ENCODE results near the gene FAM187B.
"Not testable (repeated sequence)": the region's sequence is repeated elsewhere in the genome, so short reads cannot be mapped to it uniquely, and the experiment has no call there.

Gene FAM187B

GRCh38 chr19:35231956-35232645 is 3.6 kb upstream of the FAM187B start:
- no peak for DNase-seq

GRCh38 chr19:35229601-35230000 is 1.1 kb upstream of the FAM187B start:
- DNase-seq, result no peak

GRCh38 chr19:35226748-35227147 is 1.8 kb downstream of the FAM187B start:
- DNase-seq, result no peak

GRCh38 chr19:35225951-35226350 is 2.6 kb downstream of the FAM187B start:
- DNase-seq, result no peak

DNA sequence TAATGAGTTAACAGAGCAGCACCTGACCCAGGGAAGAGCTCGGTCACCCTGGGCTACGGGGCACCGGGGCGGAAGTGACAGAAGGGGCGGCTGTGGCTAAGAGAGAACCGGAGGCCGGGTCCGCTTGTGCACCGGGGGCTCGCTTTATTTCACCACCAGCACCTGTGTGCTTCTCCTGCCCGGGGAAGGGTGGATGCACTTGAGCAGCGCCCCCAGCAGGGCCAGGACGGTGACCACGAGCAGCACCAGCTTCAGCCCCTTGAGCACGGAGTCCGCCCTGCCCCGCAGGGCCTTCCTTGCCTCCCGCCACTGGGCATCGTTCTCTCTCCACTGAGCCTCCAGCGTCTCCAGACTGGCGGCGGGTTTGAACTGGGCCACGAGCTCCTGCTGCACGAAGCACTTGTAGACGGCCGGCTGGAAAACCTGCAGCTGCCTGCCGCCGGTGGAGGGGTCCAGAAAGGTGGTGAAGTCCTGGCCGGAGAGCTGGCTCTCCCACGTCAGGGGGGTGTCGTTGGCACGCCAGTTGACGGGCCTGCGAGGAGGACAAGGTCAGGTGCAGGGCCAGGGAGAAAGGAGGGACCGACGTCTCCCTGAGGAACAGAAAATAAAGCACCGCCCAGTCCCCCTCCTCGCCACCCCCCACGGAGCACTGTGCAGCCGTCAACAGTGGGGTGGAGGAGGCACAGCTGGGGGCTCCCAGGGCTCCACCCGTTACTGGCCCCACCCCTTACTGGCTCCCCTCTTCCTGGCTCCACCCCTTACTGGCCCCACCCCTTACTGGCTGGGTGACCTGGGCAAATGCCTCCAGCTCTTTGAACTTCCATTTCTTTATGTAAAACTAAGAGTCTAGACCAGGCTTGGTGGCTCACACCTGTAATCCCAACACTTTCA is 3.6 kb downstream of the FAM187B start:
- no peak for DNase-seq

GRCh38 chr19:35223862-35224505 is 4.6 kb downstream of the FAM187B start:
- no peak for DNase-seq

DNA sequence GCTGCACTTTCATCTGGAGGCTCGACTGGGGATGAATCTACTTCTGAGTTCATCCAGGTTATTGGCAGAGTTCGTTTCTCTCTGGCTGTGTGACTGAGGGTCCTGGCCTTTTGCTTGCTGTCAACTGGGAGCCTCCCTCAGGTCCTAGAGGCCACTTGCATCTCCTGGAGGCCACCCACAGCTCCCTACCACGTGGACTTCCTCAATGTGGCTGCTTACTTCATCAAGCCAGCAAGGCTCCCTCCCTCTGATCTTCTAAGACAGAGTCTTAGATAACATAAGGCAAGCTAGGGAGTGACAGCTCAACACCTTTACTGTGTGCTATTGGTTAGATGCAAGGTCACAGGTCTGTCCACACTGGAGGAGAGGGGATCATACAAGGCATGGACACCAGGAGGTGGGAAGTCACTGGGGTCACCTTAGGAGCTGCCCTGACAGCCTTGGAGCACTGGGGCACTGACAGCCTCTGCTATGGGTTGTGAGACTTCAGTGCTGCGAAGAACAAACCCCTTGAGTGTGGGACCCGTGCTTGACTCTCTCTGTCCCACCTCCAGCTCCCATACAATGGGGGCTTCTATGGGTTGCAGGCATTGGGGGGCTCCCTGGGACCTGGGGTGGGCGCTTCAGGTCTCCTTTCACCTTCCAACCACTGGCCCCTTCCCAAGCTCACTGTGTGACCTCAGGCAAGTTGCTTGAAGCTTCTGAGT is 5.3 kb downstream of the FAM187B start:
- DNase-seq, result no peak

GRCh38 chr19:35222373-35223015 is 6.0 kb downstream of the FAM187B start:
- no peak for DNase-seq

- not testable (repeated sequence) for DNase-seq
These were observed 7.5 kb downstream of the FAM187B start for GRCh38 chr19:35220973-35221590.

- no peak for DNase-seq
These were observed 8.1 kb downstream of the FAM187B start for GRCh38 chr19:35220315-35220921.

- no peak for DNase-seq
These were observed 9.5 kb downstream of the FAM187B start for GRCh38 chr19:35219008-35219407.

DNA sequence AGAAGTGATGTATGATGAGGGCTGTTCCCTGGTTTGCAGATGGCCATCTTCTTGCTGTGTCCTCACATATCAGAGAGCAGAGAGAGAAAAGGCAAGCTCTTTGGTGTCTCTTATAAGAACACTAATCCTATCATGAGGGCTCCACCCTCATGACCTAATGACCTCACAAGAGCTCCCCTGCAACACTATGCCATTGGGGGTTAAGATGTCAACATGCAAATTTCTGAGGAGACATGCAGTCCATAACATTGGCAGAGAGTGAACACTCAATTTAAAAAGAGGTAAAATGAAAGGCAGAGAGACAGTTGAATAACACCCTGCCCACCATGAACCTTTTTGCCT is 10.9 kb downstream of the FAM187B start:
- no peak for DNase-seq

- peak; percentile 44 for DNase-seq
These were observed 11.5 kb downstream of the FAM187B start for GRCh38 chr19:35216833-35217648.

DNA sequence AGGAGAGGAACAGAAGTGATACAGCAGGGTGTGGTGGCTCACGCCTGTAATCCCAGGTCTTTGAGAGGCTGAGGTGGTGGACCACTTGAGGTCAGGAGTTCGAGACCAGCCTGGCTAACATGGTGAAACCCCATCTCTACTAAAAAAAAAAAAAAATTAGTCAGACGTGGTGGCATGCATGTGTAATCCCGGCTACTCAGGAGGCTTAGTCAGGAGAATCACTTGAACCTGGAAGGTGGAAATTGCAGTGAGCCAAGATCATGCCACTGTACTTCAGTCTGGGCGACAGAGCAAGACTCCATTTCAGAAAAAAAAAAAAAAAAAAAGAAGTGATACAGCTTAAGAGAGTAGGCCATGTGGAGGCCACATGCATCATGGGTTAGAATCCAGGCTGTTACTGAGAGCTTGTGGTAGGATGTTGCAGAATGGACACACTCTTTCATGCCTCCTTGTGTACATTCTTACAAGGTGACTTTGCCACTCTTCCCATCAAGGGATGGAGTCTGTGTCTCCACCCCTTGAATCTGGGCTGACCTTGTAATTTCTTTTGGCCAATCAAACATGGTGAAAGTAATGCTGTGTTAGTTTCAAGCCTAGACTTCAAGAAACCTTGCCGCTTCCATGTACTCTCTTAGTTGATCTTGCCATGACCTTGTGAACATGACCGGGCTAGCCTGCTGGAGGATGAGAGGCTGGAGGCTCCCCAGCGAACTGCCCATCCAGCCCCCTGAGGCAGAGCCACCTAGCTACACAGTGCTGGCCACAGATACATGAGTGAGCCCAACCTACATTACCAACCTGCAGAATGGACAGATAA is 12.3 kb downstream of the FAM187B start:
- DNase-seq, result no peak

DNA sequence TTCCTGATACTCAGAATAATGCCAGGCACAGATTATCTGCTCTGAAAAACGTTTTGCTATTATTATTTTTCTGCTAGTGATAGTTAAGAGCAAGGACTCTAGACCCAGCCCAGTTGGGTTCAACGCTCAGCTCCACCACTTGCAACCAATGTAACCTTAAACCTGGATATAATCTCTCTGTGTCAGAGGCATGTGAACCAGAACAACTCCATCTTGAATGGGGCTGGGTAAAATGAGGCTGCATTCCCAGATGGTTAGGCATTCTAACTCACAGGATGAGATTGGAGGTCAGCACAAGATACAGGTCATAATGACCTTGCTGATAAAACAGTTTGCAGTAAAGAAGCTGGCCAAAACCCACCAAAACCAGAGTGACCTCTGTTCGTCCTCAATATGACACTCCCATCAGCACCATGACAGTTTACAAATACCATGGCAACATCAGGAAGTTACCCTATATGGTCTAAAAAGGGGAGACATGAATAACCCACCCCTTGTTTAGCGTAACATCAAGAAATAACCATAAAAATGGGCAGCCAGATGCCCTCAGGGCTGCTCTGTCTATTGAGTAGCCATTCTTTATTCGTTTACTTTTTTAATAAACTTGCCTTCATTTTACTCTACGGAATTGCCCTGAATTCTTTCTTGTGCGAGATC is 13.6 kb downstream of the FAM187B start:
- DNase-seq, result no peak

DNA sequence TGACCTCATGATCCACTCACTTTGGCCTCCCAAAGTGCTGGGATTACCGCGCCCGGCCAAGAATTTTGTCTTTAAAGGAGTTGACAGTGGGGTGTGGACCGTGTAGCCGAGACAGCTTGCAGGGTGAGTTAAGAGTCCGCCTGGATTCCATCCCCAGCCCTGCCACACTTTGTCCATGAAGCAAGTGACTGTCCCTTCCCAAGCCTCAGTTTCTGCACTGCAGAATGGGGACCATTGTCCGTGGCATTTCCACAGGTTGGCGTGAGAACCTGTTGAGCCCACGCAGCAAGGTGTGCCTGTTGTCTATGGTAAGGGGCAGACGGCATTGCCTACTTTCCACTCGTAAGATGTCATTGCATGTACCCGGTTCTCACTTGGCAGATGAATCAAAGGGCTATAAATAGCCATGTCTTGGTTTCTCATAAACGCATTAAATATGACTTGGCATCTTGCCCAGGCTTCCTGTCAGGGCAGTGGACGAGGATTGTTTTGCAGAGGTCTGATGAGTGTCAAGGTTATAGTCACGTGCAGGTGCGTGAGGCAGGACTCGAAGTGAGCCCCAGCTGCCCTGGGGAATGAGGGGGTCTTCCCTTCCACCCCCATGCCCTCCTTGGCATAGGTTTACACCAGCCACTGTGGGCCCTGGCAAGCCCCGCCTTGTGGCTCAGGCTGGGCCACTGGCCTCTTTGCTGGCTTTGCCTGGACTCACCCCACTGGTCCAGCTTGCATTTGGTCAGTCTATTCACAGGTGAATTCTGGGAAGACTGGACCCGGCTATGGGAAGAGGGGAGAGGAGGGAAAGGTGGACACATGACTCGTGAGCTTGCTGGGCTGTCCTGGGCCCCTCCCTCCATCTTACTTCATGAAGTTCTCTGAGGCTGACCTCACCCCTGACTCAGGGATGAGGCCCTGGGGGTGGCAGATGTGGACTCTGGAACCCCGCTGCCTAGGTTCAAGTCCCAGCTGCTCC is 14.6 kb downstream of the FAM187B start:
- DNase-seq, result peak; percentile 88

DNA sequence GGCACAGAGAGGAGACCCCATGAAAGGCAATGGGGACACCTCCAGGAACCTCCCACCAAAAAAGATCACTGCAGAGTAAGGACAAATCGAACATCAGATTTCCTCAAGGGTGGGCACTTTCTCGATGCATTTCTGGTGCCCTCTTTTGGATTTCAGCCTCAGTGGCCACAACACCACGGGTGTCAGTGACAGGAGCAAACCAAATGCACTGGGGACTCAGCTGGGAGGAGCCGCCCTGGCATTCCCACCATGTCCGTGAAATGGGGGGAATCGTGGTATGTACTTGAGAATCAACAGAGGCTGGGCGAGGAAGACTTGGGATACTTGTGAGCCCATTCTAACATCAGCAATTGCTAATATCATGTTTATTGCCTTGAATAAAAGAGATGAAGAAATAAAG is 16.3 kb downstream of the FAM187B start:
- DNase-seq, result no peak

All from activated CD4-positive, alpha-beta T cell treated with anti-CD3 and anti-CD28 coated beads, Interleukin-2, Interleukin-6, amounts not matched to agents 100 ng/mL and 50 ng/mL, durations not matched to agents 16 hours and 8 hours (primary cell).